Measurements from ENCODE around the gene TCP11. TPM values are rescaled to one million over a fixed set of nuclear protein-coding genes. Genes with fewer than 3 reads are reported as not detected.

Gene TCP11
- total RNA-seq, 1 experiment from 2014 or later: not detected

DNA sequence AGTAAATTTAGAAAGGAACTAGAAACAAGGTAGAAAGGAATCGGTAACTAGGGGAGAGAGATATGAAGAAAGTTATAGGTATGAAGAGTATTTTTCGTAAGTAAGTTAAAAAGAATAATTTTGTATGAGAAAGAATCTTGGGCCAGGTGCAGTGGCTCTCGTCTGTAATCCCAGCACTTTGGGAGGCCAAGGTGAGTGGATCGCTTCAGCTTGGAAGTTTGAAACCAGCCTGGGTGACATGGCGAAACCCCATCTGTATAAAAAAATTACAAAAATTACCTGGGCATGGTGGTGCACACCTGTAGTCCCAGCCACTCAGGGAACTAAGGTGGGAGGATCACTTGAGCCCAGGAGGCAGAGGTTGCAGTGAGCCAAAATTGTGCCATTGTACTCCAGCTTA is 42.0 kb downstream of the TCP11 start:
- Mint-ChIP-seq H3K4me1 (peaks cover 27 to 32% of the 10 kb centered on the region in 2 experiments), H3K27ac (no peak overlapping the region), H3K4me3 (no peak overlapping the region), H3K9me3 (peaks cover 0 to 3% of the 10 kb centered on the region in 2 experiments; a peak in 2 of 5 replicates), H3K36me3 (ENCODE audit: insufficient read depth in 1 of 3, low read depth in 3 of 3) (no peaks in the 10 kb centered on the region), H3K27me3 (ENCODE audit: low read depth) (no peaks in the 10 kb centered on the region)
- Histone ChIP-seq H3K4ac (ENCODE audit: low read depth, low read length) (no peak overlapping the region), H2BK120ac (ENCODE audit: low read depth, low read length, poor library complexity, severe bottlenecking) (no peak overlapping the region), H2BK15ac (ENCODE audit: low read depth, low read length) (no peak overlapping the region), H2BK20ac (ENCODE audit: low read depth, low read length, poor library complexity, severe bottlenecking) (no peak overlapping the region), H3K18ac (ENCODE audit: insufficient read length, low read depth, low read length) (no peak overlapping the region), H3K79me2 (ENCODE audit: insufficient read depth, low read length) (no peaks in the 10 kb centered on the region), H2BK5ac (ENCODE audit: insufficient read length, low read length) (no peak overlapping the region), H3K4me1 (ENCODE audit: insufficient read depth, low read length) (peaks cover 8% of the 10 kb centered on the region; the same call in 1 of the 2 replicates), H3K14ac (ENCODE audit: insufficient read depth, low read length) (no peak overlapping the region), H2BK12ac (ENCODE audit: insufficient read length, low read depth, low read length) (no peak overlapping the region), H3K9me3 (ENCODE audit: control insufficient read depth, low read depth, low read length) (no peaks in the 10 kb centered on the region), H3T11ph (ENCODE audit: low read length) (no peak overlapping the region), H3K4me2 (ENCODE audit: insufficient read depth, insufficient read length, low read length) (no peak overlapping the region), H3K9ac (ENCODE audit: extremely low read depth, insufficient read length, low read length) (no peak overlapping the region), H3K27me3 (ENCODE audit: insufficient read depth, low read length) (no peaks in the 10 kb centered on the region), H4K5ac (ENCODE audit: insufficient read length, low read depth, low read length) (no peak overlapping the region), H3K23ac (ENCODE audit: insufficient read length, low read depth, low read length) (no peak overlapping the region), H3K27ac (ENCODE audit: insufficient read length, low read depth, low read length) (no peak overlapping the region), H2AK5ac (ENCODE audit: insufficient read length, low read length) (no peak overlapping the region), H4K8ac (replicated peaks; ENCODE audit: insufficient read length, low read depth, low read length) (no peak overlapping the region), H4K91ac (ENCODE audit: insufficient read length, low read depth, low read length) (no peak overlapping the region), H3K79me1 (ENCODE audit: insufficient read depth, low read depth, low read length, poor library complexity, severe bottlenecking) (no peaks in the 10 kb centered on the region), H3K56ac (ENCODE audit: insufficient read length, low read depth, low read length) (no peak overlapping the region), H2AFZ (ENCODE audit: low read length) (no peak overlapping the region), H4K20me1 (ENCODE audit: control insufficient read depth, insufficient read depth, insufficient read length) (no peaks in the 10 kb centered on the region), H3K23me2 (ENCODE audit: insufficient read length, low read depth, low read length, poor library complexity, severe bottlenecking) (no peaks in the 10 kb centered on the region)
- TF ChIP-seq, protein P1, sequence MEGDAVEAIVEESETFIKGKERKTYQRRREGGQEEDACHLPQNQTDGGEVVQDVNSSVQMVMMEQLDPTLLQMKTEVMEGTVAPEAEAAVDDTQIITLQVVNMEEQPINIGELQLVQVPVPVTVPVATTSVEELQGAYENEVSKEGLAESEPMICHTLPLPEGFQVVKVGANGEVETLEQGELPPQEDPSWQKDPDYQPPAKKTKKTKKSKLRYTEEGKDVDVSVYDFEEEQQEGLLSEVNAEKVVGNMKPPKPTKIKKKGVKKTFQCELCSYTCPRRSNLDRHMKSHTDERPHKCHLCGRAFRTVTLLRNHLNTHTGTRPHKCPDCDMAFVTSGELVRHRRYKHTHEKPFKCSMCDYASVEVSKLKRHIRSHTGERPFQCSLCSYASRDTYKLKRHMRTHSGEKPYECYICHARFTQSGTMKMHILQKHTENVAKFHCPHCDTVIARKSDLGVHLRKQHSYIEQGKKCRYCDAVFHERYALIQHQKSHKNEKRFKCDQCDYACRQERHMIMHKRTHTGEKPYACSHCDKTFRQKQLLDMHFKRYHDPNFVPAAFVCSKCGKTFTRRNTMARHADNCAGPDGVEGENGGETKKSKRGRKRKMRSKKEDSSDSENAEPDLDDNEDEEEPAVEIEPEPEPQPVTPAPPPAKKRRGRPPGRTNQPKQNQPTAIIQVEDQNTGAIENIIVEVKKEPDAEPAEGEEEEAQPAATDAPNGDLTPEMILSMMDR (conservative IDR thresholded peaks at IDR 0.05): no peak
- WGBS (ENCODE audit: extremely low coverage, insufficient read length, low lambda C conversion rate): 100% methylated on average over 2 of the region's 5 CpGs
- no peak for DNase-seq
